ENCODE results near the gene MTPN.

The MTPN gene

GRCh38 chr7:135977007-135977741, at the start of gene MTPN:
Gene MTPN (minus strand): TSS chr7:135977359. CDS start chr7:135977100, 259 bp downstream.
- peak; percentile 99 for DNase-seq

GRCh38 chr7:136026209-136026608, 49.0 kb upstream of the MTPN start:
- DNase-seq: no peak

- DNase-seq: peak; percentile 49
Observed at GRCh38 chr7:136023134-136023869, 46.1 kb upstream of the MTPN start.

GRCh38 chr7:136020556-136020955, 43.4 kb upstream of the MTPN start:
- no peak for DNase-seq

GRCh38 chr7:136018104-136018503, 40.9 kb upstream of the MTPN start:
- no peak for DNase-seq

GRCh38 chr7:136016649-136017395, 39.7 kb upstream of the MTPN start:
- no peak for DNase-seq

- no peak for DNase-seq
Observed at GRCh38 chr7:136015638-136016037, 38.5 kb upstream of the MTPN start.

GRCh38 chr7:136014659-136015058, 37.5 kb upstream of the MTPN start:
- no peak for DNase-seq

GRCh38 chr7:136012238-136012637, 35.1 kb upstream of the MTPN start:
- DNase-seq: no peak

GRCh38 chr7:136009488-136010079, 32.4 kb upstream of the MTPN start:
- DNase-seq: peak; percentile 47

GRCh38 chr7:136006208-136006607, 29.0 kb upstream of the MTPN start:
- DNase-seq: no peak

GRCh38 chr7:136004083-136004482, 26.9 kb upstream of the MTPN start:
- DNase-seq: no peak

GRCh38 chr7:136002802-136003201, 25.6 kb upstream of the MTPN start:
- DNase-seq: no peak

GRCh38 chr7:136000288-136000913, 23.2 kb upstream of the MTPN start:
- no peak for DNase-seq

GRCh38 chr7:135998081-135998480, 20.9 kb upstream of the MTPN start:
- DNase-seq: no peak

GRCh38 chr7:135995748-135996147, 18.6 kb upstream of the MTPN start:
- no peak for DNase-seq

- no peak for DNase-seq
Observed at GRCh38 chr7:135994466-135995205, 17.5 kb upstream of the MTPN start.

GRCh38 chr7:135993950-135994349, 16.8 kb upstream of the MTPN start:
- no peak for DNase-seq

- no peak for DNase-seq
Observed at GRCh38 chr7:135991906-135992305, 14.7 kb upstream of the MTPN start.

- DNase-seq: no peak
Observed at GRCh38 chr7:135991322-135991721, 14.2 kb upstream of the MTPN start.

- DNase-seq: no peak
Observed at GRCh38 chr7:135990258-135990657, 13.1 kb upstream of the MTPN start.
